Fibroblast of pulmonary artery (primary cell): ENCODE data around the gene MSX1.

Experiments
- DNase-seq: peaks from one replicate; pipeline ENCODE4 v3.0.0-alpha.2; 2010; ENCODE audit warnings: low read depth
- H3K4me3 ChIP-seq: replicated peaks from 2 replicates; pipeline ENCODE4 v1.5.1; 2011; ENCODE audit warnings: low read depth, mild to moderate bottlenecking, control low read depth, low read length, moderate library complexity
- CTCF ChIP-seq: IDR thresholded peaks from 2 replicates; pipeline ENCODE4 v1.5.1; 2011; ENCODE audit warnings: mild to moderate bottlenecking, control low read depth, low read length, inconsistent platforms; ENCODE audit errors: missing control alignments

Gene MSX1

GRCh38 chr4:4847011-4847410 is 12.5 kb upstream of the MSX1 start:
- H3K4me3 ChIP-seq = no peak overlapping the region
- TF ChIP-seq CTCF = no peak
- no peak for DNase-seq

GRCh38 chr4:4848540-4848939 is 10.9 kb upstream of the MSX1 start:
- DNase-seq = no peak
- no peak overlapping the region for H3K4me3 ChIP-seq
- TF ChIP-seq CTCF = no peak

DNA sequence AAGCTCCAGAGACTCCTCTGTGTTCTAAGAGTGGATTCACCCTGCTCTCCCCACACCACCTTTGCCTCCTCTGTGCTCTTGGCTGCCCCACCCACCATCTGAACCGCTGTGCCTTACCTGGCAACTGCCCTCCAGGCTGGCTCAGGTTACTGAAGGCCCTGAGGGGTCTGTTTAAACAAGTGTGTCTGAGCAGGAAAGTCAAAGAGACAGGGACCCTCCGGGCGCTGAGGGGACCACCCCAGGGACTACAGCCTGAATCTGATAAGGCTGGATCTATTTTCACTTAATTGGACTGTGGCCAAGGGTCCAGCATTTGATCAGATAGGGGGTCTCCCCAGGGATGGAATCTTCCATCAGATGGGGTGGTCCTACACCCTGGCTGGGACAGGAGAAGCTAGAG is 10.4 kb upstream of the MSX1 start:
- TF ChIP-seq CTCF = no peak
- no peak for DNase-seq
- H3K4me3 ChIP-seq = no peak overlapping the region

DNA sequence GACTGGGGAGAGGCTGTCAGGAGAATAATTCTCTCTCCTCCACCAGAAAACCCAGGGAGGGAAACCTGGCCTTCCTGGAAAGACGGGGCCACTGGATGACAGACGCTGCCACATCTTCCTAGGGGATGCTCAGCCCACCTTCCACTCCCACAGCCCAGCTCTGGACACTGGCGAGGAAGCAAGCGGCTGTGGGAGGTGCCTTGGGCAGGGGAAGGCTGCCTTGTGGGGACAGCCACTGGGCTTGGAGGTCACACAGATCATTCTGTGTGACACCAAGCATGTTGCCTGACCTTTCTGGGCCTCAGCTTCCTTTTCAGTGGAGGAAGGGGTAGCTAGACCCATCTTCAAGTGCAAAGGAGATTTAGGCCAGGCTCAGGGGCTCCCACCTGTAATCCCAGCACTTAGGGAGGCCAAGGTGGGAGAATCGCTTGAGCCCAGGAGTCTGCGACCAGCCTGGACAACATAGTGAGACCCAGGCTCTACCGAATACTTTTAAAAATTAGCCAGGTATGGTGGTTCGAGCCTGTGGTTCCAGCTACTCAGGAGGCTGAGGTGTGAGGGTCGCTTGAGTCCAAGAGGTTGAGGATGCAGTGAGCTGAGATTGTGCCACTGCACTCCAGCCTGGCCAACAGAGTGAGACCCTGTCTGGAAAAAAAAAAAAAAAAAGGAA is 9.8 kb upstream of the MSX1 start:
- TF ChIP-seq CTCF = no peak
- no peak for DNase-seq
- no peak overlapping the region for H3K4me3 ChIP-seq

DNA sequence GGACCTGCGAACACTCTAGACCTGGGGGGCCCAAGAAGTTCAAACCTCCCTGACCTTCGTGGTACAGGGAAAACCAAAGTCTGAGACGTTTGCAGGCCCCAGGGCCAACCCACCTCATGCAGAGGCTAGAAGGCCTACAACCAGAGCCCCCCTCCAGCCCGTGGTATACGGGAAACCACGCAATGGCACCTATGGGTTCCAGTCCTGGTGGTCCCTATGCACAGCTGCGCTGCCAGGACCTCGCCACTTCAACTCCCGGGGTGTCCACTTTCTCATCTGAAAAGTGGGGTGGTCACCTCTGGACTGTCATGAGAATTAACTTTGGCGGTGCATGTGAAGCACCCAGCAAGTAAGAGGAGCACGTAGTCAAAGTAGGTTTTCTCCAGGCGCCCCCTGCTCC is 8.4 kb upstream of the MSX1 start:
- H3K4me3 ChIP-seq = no peak overlapping the region
- DNase-seq = no peak
- TF ChIP-seq CTCF = no peak

DNA sequence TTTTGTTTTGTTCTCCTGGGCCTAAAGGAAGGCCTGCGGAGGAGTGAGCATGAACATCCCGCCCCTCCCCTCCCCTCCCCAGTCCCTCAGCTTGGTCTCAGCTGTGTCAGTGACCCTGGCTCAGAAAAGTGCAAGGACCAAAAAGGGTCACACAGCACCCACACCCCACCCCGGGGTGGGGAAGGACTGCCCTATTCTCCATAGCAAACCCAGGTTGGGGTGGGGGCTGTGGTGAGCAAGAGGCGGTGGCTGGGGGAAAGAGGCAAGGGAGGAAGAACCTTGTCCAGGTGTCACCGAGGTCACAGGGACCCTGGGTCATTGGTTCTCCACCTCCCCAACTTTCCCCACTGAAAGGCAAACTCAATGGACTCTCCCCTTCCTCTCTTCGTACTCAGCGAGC is 7.6 kb upstream of the MSX1 start:
- TF ChIP-seq CTCF = no peak

More for the DNA sequence above, 7.6 kb upstream of the MSX1 start:
- no peak overlapping the region for H3K4me3 ChIP-seq
- DNase-seq = no peak
